ENCODE results near the gene DDI1.

DNA sequence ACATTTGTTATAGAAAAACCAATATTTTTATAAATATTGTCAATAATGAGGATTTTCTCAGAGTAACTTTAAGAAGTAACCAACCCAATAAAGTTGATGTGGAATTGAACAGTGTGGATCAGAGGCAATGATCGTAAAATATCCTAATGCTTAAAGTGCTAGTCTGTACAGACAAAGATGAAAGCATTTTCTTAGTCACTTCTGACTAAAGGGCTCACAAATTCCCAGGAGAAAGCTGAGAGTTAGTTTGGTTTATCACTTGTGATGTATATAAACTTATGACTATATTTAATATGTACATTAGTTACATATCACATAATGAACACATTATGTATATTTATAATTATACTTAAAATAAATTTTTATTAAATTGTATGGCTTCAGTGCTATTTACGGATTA lies 25.4 kb upstream of the DDI1 start:
- TF ChIP-seq POLR2A (IDR thresholded peaks at IDR 0.05) (no peak), POLR2AphosphoS5 (IDR thresholded peaks at IDR 0.05) (no peak)
- TF ChIP-seq, protein P1, sequence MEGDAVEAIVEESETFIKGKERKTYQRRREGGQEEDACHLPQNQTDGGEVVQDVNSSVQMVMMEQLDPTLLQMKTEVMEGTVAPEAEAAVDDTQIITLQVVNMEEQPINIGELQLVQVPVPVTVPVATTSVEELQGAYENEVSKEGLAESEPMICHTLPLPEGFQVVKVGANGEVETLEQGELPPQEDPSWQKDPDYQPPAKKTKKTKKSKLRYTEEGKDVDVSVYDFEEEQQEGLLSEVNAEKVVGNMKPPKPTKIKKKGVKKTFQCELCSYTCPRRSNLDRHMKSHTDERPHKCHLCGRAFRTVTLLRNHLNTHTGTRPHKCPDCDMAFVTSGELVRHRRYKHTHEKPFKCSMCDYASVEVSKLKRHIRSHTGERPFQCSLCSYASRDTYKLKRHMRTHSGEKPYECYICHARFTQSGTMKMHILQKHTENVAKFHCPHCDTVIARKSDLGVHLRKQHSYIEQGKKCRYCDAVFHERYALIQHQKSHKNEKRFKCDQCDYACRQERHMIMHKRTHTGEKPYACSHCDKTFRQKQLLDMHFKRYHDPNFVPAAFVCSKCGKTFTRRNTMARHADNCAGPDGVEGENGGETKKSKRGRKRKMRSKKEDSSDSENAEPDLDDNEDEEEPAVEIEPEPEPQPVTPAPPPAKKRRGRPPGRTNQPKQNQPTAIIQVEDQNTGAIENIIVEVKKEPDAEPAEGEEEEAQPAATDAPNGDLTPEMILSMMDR (IDR thresholded peaks at IDR 0.05): no peak

Data from gastroesophageal sphincter (tissue), 3 donors.